ENCODE results near the gene SPATA13. TPM values are rescaled to one million over a fixed set of nuclear protein-coding genes. Genes with fewer than 3 reads are reported as not detected.

Gene SPATA13
- total and polyA plus RNA-seq, 10 of the 15 experiments (the other 5 are each of a cell fraction or from before 2014, with no cell fraction given), result 2.4 to 11.1 (median 10.2) TPM

DNA sequence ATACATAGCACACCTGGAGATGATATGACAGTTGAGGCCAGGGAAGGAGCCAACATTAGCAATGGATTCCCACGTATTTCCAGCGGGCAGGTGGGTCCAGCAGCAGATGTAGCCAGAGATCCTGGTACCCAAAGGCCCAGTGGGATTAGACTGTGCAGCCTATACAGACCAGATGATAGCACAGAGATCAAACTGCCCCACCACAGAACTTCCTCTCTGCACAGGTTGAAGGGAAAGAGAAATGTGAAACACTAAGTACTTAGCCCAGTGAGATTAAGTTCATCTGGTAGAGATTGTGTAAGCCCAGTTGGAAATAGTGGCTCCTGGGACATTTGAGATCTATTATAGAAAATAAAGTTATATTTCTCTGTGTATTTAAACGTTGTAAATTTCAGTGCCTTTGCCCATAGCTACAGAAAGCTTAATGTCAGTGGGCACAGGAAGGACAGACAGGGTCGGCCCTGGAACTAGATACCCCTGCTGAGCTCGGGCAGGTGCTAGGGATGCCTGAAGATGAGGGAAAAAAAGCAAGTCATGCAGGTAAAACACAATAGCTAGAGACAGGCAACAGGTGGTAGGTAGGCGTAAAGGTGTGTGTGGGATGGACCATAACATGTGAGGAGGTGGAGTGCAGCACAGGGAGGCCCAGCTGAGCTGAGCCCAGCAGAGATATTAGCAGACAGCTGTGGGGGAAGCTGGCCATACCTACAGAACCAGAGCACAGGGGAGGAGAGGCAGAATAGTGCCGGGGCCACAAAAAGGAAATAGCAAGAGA, 27.3 kb upstream of the SPATA13 start:
- no peak overlapping the region for H2AFZ ChIP-seq (ENCODE audit: control insufficient read depth, low read depth, low read length)
- FAIRE-seq (no peak), ATAC-seq (no peak), DNase-seq (ENCODE audit: low read depth, low spot score) (no peak)
- no peak overlapping the region for H3K27ac ChIP-seq (ENCODE audit: control insufficient read depth, insufficient read depth)
- peaks cover 0 to 3% of the 10 kb centered on the region in 2 experiments; a peak in 2 of 4 replicates for H3K27me3 ChIP-seq (replicated peaks in 1 of 2; ENCODE audit: control insufficient read depth in 2 of 2, insufficient read depth in 2 of 2, low read length in 1 of 2)
- H3K9ac ChIP-seq (ENCODE audit: control insufficient read depth, insufficient read depth, low read length), result no peak overlapping the region
- WGBS (ENCODE audit: insufficient coverage, insufficient replicate concordance, low lambda C conversion rate, missing lambda C conversion rate), result 9% methylated on average over 7 of the region's 7 CpGs
- RAD21 ChIA-PET (ENCODE audit: unreplicated experiment), result no interaction called here
- TF ChIP-seq, protein P1, sequence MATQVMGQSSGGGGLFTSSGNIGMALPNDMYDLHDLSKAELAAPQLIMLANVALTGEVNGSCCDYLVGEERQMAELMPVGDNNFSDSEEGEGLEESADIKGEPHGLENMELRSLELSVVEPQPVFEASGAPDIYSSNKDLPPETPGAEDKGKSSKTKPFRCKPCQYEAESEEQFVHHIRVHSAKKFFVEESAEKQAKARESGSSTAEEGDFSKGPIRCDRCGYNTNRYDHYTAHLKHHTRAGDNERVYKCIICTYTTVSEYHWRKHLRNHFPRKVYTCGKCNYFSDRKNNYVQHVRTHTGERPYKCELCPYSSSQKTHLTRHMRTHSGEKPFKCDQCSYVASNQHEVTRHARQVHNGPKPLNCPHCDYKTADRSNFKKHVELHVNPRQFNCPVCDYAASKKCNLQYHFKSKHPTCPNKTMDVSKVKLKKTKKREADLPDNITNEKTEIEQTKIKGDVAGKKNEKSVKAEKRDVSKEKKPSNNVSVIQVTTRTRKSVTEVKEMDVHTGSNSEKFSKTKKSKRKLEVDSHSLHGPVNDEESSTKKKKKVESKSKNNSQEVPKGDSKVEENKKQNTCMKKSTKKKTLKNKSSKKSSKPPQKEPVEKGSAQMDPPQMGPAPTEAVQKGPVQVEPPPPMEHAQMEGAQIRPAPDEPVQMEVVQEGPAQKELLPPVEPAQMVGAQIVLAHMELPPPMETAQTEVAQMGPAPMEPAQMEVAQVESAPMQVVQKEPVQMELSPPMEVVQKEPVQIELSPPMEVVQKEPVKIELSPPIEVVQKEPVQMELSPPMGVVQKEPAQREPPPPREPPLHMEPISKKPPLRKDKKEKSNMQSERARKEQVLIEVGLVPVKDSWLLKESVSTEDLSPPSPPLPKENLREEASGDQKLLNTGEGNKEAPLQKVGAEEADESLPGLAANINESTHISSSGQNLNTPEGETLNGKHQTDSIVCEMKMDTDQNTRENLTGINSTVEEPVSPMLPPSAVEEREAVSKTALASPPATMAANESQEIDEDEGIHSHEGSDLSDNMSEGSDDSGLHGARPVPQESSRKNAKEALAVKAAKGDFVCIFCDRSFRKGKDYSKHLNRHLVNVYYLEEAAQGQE (IDR thresholded peaks at IDR 0.05; ENCODE audit: low read depth, low read length), result no peak
- TF ChIP-seq NFYA (IDR thresholded peaks at IDR 0.05; ENCODE audit: borderline replicate concordance, low read depth, low read length) (no peak), POLR2AphosphoS5 (IDR thresholded peaks at IDR 0.05; ENCODE audit: low read length) (no peak), NR2C2 (IDR thresholded peaks at IDR 0.05; ENCODE audit: borderline replicate concordance, control insufficient read depth, insufficient read length, low read depth) (no peak), ZNF384 (IDR thresholded peaks at IDR 0.05; ENCODE audit: borderline replicate concordance, low read depth, low read length) (no peak), MYC (IDR thresholded peaks at IDR 0.05; ENCODE audit: insufficient read depth, insufficient read length, insufficient replicate concordance, low read length, severe bottlenecking) (no peak), RB1 (IDR thresholded peaks at IDR 0.05; ENCODE audit: borderline replicate concordance) (no peak), ZBED1 (IDR thresholded peaks at IDR 0.05; ENCODE audit: borderline replicate concordance) (no peak), EGR1 (IDR thresholded peaks at IDR 0.05; ENCODE audit: borderline replicate concordance in 1 of 2, low read depth in 2 of 2, low read length in 2 of 2) (no peak), CBX3 (IDR thresholded peaks at IDR 0.05; ENCODE audit: borderline replicate concordance, low read depth) (no peak)
- TF ChIP-seq, protein P2, sequence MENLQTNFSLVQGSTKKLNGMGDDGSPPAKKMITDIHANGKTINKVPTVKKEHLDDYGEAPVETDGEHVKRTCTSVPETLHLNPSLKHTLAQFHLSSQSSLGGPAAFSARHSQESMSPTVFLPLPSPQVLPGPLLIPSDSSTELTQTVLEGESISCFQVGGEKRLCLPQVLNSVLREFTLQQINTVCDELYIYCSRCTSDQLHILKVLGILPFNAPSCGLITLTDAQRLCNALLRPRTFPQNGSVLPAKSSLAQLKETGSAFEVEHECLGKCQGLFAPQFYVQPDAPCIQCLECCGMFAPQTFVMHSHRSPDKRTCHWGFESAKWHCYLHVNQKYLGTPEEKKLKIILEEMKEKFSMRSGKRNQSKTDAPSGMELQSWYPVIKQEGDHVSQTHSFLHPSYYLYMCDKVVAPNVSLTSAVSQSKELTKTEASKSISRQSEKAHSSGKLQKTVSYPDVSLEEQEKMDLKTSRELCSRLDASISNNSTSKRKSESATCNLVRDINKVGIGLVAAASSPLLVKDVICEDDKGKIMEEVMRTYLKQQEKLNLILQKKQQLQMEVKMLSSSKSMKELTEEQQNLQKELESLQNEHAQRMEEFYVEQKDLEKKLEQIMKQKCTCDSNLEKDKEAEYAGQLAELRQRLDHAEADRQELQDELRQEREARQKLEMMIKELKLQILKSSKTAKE (IDR thresholded peaks at IDR 0.05; ENCODE audit: low read depth, poor library complexity, severe bottlenecking), result no peak
- TF ChIP-seq, protein P3, sequence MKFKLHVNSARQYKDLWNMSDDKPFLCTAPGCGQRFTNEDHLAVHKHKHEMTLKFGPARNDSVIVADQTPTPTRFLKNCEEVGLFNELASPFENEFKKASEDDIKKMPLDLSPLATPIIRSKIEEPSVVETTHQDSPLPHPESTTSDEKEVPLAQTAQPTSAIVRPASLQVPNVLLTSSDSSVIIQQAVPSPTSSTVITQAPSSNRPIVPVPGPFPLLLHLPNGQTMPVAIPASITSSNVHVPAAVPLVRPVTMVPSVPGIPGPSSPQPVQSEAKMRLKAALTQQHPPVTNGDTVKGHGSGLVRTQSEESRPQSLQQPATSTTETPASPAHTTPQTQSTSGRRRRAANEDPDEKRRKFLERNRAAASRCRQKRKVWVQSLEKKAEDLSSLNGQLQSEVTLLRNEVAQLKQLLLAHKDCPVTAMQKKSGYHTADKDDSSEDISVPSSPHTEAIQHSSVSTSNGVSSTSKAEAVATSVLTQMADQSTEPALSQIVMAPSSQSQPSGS (IDR thresholded peaks at IDR 0.05; ENCODE audit: low read length), result no peak
- CTCF ChIA-PET, result interaction anchor here (0.6 kb wide), 1 partner anchor 1184 kb away, joined by 3 read pairs; no protein-coding TSS in a partner anchor
- H3K79me2 ChIP-seq (ENCODE audit: control insufficient read depth, insufficient read depth, low read length), result no peaks in the 10 kb centered on the region
- POLR2A ChIA-PET, result no interaction called here
- in situ Hi-C loops (cut with MboI), result no loop called here
- peaks cover 6% of the 10 kb centered on the region for H3K9me3 ChIP-seq (replicated peaks; ENCODE audit: control insufficient read depth, insufficient read depth, low read length)
- no peaks in the 10 kb centered on the region for H3K4me1 ChIP-seq (ENCODE audit: control insufficient read depth, insufficient read depth, low read length)
- BruUV-seq (replicated peaks), result no TSS peak
- no peak overlapping the region for H3K4me3 ChIP-seq
- no peaks in the 10 kb centered on the region for H4K20me1 ChIP-seq (ENCODE audit: control insufficient read depth, insufficient read depth)
- H3K36me3 ChIP-seq (ENCODE audit: control insufficient read depth in 2 of 2, insufficient read depth in 2 of 2, low read length in 1 of 2), result no peaks in the 10 kb centered on the region
- intact Hi-C loops (cut with micrococcal nuclease; ENCODE audit: unreplicated experiment), result no loop called here
- no peak overlapping the region for H3K4me2 ChIP-seq (ENCODE audit: control insufficient read depth, insufficient read depth)
- SMC1A ChIA-PET (ENCODE audit: uncharacterized antibody, unreplicated experiment), result no interaction called here

Measured in GM12878 (cell line).